PC-9 (cell line): ENCODE results near the gene RSL1D1. TPM values are rescaled to one million over a fixed set of nuclear protein-coding genes. Genes with fewer than 3 reads are reported as not detected.

Experiments
- BruUV-seq: library from RNA; stranded (reverse); fragments of 400-500 nt; replicated peaks from 2 replicates; lab custom pipeline; 2021; lab: Mats Ljungman, UMichigan
- CTCF ChIA-PET: fragments of 300-600 bp; sonication (Branson Sonifier 250); formaldehyde crosslinking; loops from one replicate; lab custom pipeline; 2022; ENCODE audit warnings: antibody characterized with exemption; lab: Charles Lee
- POLR2A ChIA-PET: fragments of 300-600 bp; sonication (Branson Sonifier 250); formaldehyde crosslinking; loops from one replicate; lab custom pipeline; 2022; ENCODE audit warnings: antibody characterized with exemption; ENCODE audit not compliant: unreplicated experiment; lab: Charles Lee
- DNase-seq, 2 experiments: peaks; one replicate each; pipeline versions ENCODE4 v3.0.0 to v3.0.0-alpha.2; 2015 to 2022; ENCODE audit warnings: mixed read lengths in 1 of 2
- H2AFZ ChIP-seq: fragments of 200-600 bp; sonication (generic); 2 replicates; pipeline ENCODE4 v1.8.1; 2017; ENCODE audit warnings: antibody characterized with exemption
- H3F3A ChIP-seq: fragments of 200-600 bp; sonication (generic); 2 replicates; pipeline ENCODE4 v1.8.1; 2017; ENCODE audit warnings: antibody characterized with exemption, mild to moderate bottlenecking, low read depth; ENCODE audit not compliant: insufficient read depth
- H3K27ac ChIP-seq: fragments of 200-600 bp; sonication (generic); 2 replicates; pipeline ENCODE4 v1.6.1; 2016; ENCODE audit warnings: mixed run types
- H3K27me3 ChIP-seq: fragments of 200-600 bp; sonication (generic); 2 replicates; pipeline ENCODE4 v1.6.1; 2016; ENCODE audit warnings: low read depth, mixed run types; ENCODE audit not compliant: insufficient read depth
- H3K36me3 ChIP-seq: fragments of 200-600 bp; sonication (generic); 2 replicates; pipeline ENCODE4 v1.6.1; 2016; ENCODE audit warnings: low read depth, mixed run types
- H3K4me1 ChIP-seq: fragments of 200-600 bp; sonication (generic); replicated peaks from 2 replicates; pipeline ENCODE4 v1.6.1; 2016; ENCODE audit warnings: mixed run types; ENCODE audit not compliant: insufficient read depth
- H3K4me2 ChIP-seq: fragments of 200-600 bp; sonication (generic); 2 replicates; pipeline ENCODE4 v1.6.1; 2017; ENCODE audit warnings: mixed run types
- H3K4me3 ChIP-seq: fragments of 200-600 bp; sonication (generic); 2 replicates; pipeline ENCODE4 v1.6.1; 2016; ENCODE audit warnings: mixed run types
- H3K79me2 ChIP-seq: fragments of 200-600 bp; sonication (generic); 2 replicates; pipeline ENCODE4 v1.6.1; 2017; ENCODE audit warnings: low read depth, mixed run types
- H3K9me2 ChIP-seq: fragments of 200-600 bp; sonication (generic); 2 replicates; pipeline ENCODE4 v1.8.1; 2017; ENCODE audit warnings: mild to moderate bottlenecking; ENCODE audit not compliant: insufficient read depth
- H3K9me3 ChIP-seq: fragments of 200-600 bp; sonication (generic); 2 replicates; pipeline ENCODE4 v1.8.1; 2016; ENCODE audit warnings: low read depth; ENCODE audit not compliant: insufficient read depth
- H4K20me1 ChIP-seq: fragments of 200-600 bp; sonication (generic); 2 replicates; pipeline ENCODE4 v1.8.1; 2017; ENCODE audit not compliant: insufficient read depth
- CTCF ChIP-seq: fragments of 200-600 bp; sonication (generic); conservative IDR thresholded peaks from 2 replicates; pipeline ENCODE4 v1.6.1; 2017; ENCODE audit warnings: mixed run types, antibody characterized with exemption, mild to moderate bottlenecking, moderate library complexity
- EZH2 ChIP-seq: fragments of 200-600 bp; sonication (generic); IDR thresholded peaks from 2 replicates; pipeline ENCODE4 v1.8.0; 2017; ENCODE audit warnings: antibody characterized with exemption, low read depth
- intact Hi-C: fragments of 100-400 bp; cut with micrococcal nuclease; formaldehyde crosslinking; loops from one replicate; pipeline ENCODE4 v1.10.0; 2022; ENCODE audit not compliant: unreplicated experiment
- total RNA-seq: library from RNA; stranded (reverse); gene quantifications from 2 replicates; pipeline ENCODE4 v1.2.3, GENCODE V29; 2021

Gene RSL1D1
- total RNA-seq, 1 experiment from 2014 or later: 226 TPM

GRCh38 chr16:11871193-11871592, 19.9 kb upstream of the RSL1D1 start:
- Histone ChIP-seq H3K4me1 (peaks cover 30% of the 10 kb centered on the region), H3F3A (peaks cover 85% of the 10 kb centered on the region), H3K4me2 (no peak overlapping the region), H3K4me3 (no peak overlapping the region), H3K9me3 (no peaks in the 10 kb centered on the region), H3K27ac (no peak overlapping the region), H2AFZ (no peak overlapping the region), H3K27me3 (no peaks in the 10 kb centered on the region), H3K36me3 (peaks cover 38% of the 10 kb centered on the region), H3K79me2 (peaks cover 19% of the 10 kb centered on the region), H4K20me1 (peaks cover 72% of the 10 kb centered on the region), H3K9me2 (no peaks in the 10 kb centered on the region)
- POLR2A ChIA-PET: no interaction called here
- CTCF ChIA-PET: no interaction called here
- no peak for DNase-seq
- TF ChIP-seq CTCF (no peak), EZH2 (no peak)
- intact Hi-C loops: no loop called here
- BruUV-seq: no TSS peak

- intact Hi-C loops: no loop called here
- Histone ChIP-seq H3K27me3 (no peaks in the 10 kb centered on the region), H3K4me1 (peaks cover 30% of the 10 kb centered on the region), H3K36me3 (peaks cover 34% of the 10 kb centered on the region), H3K9me3 (no peaks in the 10 kb centered on the region), H3K27ac (no peak overlapping the region), H3K4me3 (no peak overlapping the region), H2AFZ (no peak overlapping the region), H3F3A (peaks cover 85% of the 10 kb centered on the region), H3K79me2 (peaks cover 25% of the 10 kb centered on the region), H4K20me1 (peaks cover 70% of the 10 kb centered on the region), H3K4me2 (no peak overlapping the region), H3K9me2 (no peaks in the 10 kb centered on the region)
- TF ChIP-seq CTCF (no peak), EZH2 (no peak)
- ChIA-PET CTCF (no interaction called here), POLR2A (no interaction called here)
- BruUV-seq: no TSS peak
- no peak for DNase-seq
Measured at GRCh38 chr16:11870399-11870798, 19.1 kb upstream of the RSL1D1 start.

- DNase-seq: no peak
- no peak overlapping the region for H3K4me3 ChIP-seq
- POLR2A ChIA-PET: interaction anchor here (0.5 kb wide), 1 partner anchor 73 kb away, joined by 3 read pairs; no protein-coding TSS in a partner anchor
- intact Hi-C loops: no loop called here
- no TSS peak for BruUV-seq
- H3K4me2 ChIP-seq: no peak overlapping the region
- H4K20me1 ChIP-seq: peaks cover 63% of the 10 kb centered on the region
- H3K79me2 ChIP-seq: peaks cover 30% of the 10 kb centered on the region
- no peak overlapping the region for H3K27ac ChIP-seq
- peaks cover 83% of the 10 kb centered on the region for H3F3A ChIP-seq
- CTCF ChIA-PET: interaction anchor here (0.8 kb wide), 1 partner anchor 192 kb away, joined by 3 read pairs; no protein-coding TSS in a partner anchor
- TF ChIP-seq CTCF (no peak), EZH2 (no peak)
- H3K4me1 ChIP-seq: peaks cover 30% of the 10 kb centered on the region
- H3K9me2 ChIP-seq: no peaks in the 10 kb centered on the region
- no peaks in the 10 kb centered on the region for H3K9me3 ChIP-seq
- H3K36me3 ChIP-seq: peaks cover 30% of the 10 kb centered on the region
- no peak overlapping the region for H2AFZ ChIP-seq
- H3K27me3 ChIP-seq: no peaks in the 10 kb centered on the region
Measured at GRCh38 chr16:11869353-11870228, 18.2 kb upstream of the RSL1D1 start.
